ENCODE data around the gene TMPRSS2.

Gene TMPRSS2

GRCh38 chr21:41507521-41508414 lies at the start of gene TMPRSS2:
TMPRSS2 (minus strand) TSS chr21:41508158; CDS start chr21:41498133, 10,025 bp downstream.
- in situ Hi-C loops (cut with MboI; ENCODE audit: low sequenced_read_pairs) = no loop called here

- in situ Hi-C loops (cut with MboI; ENCODE audit: low sequenced_read_pairs) = no loop called here
Measured at GRCh38 chr21:41555057-41555456, 47.1 kb upstream of the TMPRSS2 start.

GRCh38 chr21:41552254-41552653 lies 44.3 kb upstream of the TMPRSS2 start:
- in situ Hi-C loops (cut with MboI; ENCODE audit: low sequenced_read_pairs) = no loop called here

GRCh38 chr21:41548781-41549180 lies 40.8 kb upstream of the TMPRSS2 start:
- in situ Hi-C loops (cut with MboI; ENCODE audit: low sequenced_read_pairs) = no loop called here

GRCh38 chr21:41547111-41547510 lies 39.2 kb upstream of the TMPRSS2 start:
- in situ Hi-C loops (cut with MboI; ENCODE audit: low sequenced_read_pairs) = no loop called here

GRCh38 chr21:41545500-41546359 lies 37.8 kb upstream of the TMPRSS2 start:
- in situ Hi-C loops (cut with MboI; ENCODE audit: low sequenced_read_pairs) = no loop called here

GRCh38 chr21:41542727-41543126 lies 34.8 kb upstream of the TMPRSS2 start:
- in situ Hi-C loops (cut with MboI; ENCODE audit: low sequenced_read_pairs) = no loop called here

- in situ Hi-C loops (cut with MboI; ENCODE audit: low sequenced_read_pairs) = no loop called here
Measured at GRCh38 chr21:41537356-41537755, 29.4 kb upstream of the TMPRSS2 start.

GRCh38 chr21:41536827-41537103 lies 28.8 kb upstream of the TMPRSS2 start:
- in situ Hi-C loops (cut with MboI; ENCODE audit: low sequenced_read_pairs) = no loop called here

GRCh38 chr21:41536076-41536826 lies 28.3 kb upstream of the TMPRSS2 start:
- in situ Hi-C loops (cut with MboI; ENCODE audit: low sequenced_read_pairs) = no loop called here

GRCh38 chr21:41530366-41530765 lies 22.4 kb upstream of the TMPRSS2 start:
- in situ Hi-C loops (cut with MboI; ENCODE audit: low sequenced_read_pairs) = no loop called here

GRCh38 chr21:41529769-41530168 lies 21.8 kb upstream of the TMPRSS2 start:
- in situ Hi-C loops (cut with MboI; ENCODE audit: low sequenced_read_pairs) = no loop called here

GRCh38 chr21:41526478-41527087 lies 18.6 kb upstream of the TMPRSS2 start:
- in situ Hi-C loops (cut with MboI; ENCODE audit: low sequenced_read_pairs) = no loop called here

- in situ Hi-C loops (cut with MboI; ENCODE audit: low sequenced_read_pairs) = no loop called here
Measured at GRCh38 chr21:41523175-41523574, 15.2 kb upstream of the TMPRSS2 start.

- in situ Hi-C loops (cut with MboI; ENCODE audit: low sequenced_read_pairs) = no loop called here
Measured at GRCh38 chr21:41521489-41522027, 13.6 kb upstream of the TMPRSS2 start.

- in situ Hi-C loops (cut with MboI; ENCODE audit: low sequenced_read_pairs) = no loop called here
Measured at GRCh38 chr21:41520560-41521442, 12.8 kb upstream of the TMPRSS2 start.

GRCh38 chr21:41519806-41520559 lies 12.0 kb upstream of the TMPRSS2 start:
- in situ Hi-C loops (cut with MboI; ENCODE audit: low sequenced_read_pairs) = no loop called here

GRCh38 chr21:41518757-41519156 lies 10.8 kb upstream of the TMPRSS2 start:
- in situ Hi-C loops (cut with MboI; ENCODE audit: low sequenced_read_pairs) = no loop called here

GRCh38 chr21:41511858-41512257 lies 3.9 kb upstream of the TMPRSS2 start:
- in situ Hi-C loops (cut with MboI; ENCODE audit: low sequenced_read_pairs) = no loop called here
